ENCODE measurements around the gene ERBIN. TPM values are rescaled to one million over a fixed set of nuclear protein-coding genes. Genes with fewer than 3 reads are reported as not detected.

The ERBIN gene
- total and polyA plus RNA-seq, 2 experiments from 2014 or later = 32.9 to 117 TPM

- H3K9me3 ChIP-seq (ENCODE audit: low read depth) = no peaks in the 10 kb centered on the region
- no peaks in the 10 kb centered on the region for H3K27me3 ChIP-seq
- no peak overlapping the region for H3K4me3 ChIP-seq
- DNase-seq (ENCODE audit: low spot score) = no peak
- no peak overlapping the region for H2AFZ ChIP-seq
- H3K4me1 ChIP-seq (ENCODE audit: insufficient read depth) = no peaks in the 10 kb centered on the region
- peaks cover 95% of the 10 kb centered on the region for H3K79me2 ChIP-seq
- H3K4me2 ChIP-seq = no peak overlapping the region
- no peak overlapping the region for H3K27ac ChIP-seq
- peaks cover 3% of the 10 kb centered on the region for H3K36me3 ChIP-seq (replicated peaks; ENCODE audit: insufficient read depth, low read depth)
- TF ChIP-seq CTCF (IDR thresholded peaks at IDR 0.05; ENCODE audit: poor library complexity) (no peak), EZH2phosphoT487 (IDR thresholded peaks at IDR 0.05; ENCODE audit: low read depth, severe bottlenecking, unreplicated experiment) (no peak), EZH2 (IDR thresholded peaks at IDR 0.05; ENCODE audit: borderline replicate concordance) (no peak)
- WGBS (ENCODE audit: low lambda C conversion rate, missing lambda C conversion rate) = 100% methylated on average over 1 of the region's 1 CpG
- peaks cover 28% of the 10 kb centered on the region for H4K20me1 ChIP-seq (ENCODE audit: insufficient read depth, poor library complexity, severe bottlenecking)
- H3K9me2 ChIP-seq (replicated peaks; ENCODE audit: insufficient read depth) = no peaks in the 10 kb centered on the region
These were observed 67.9 kb downstream of the ERBIN start for GRCh38 chr5:65994117-65994786.

GRCh38 chr5:65999061-65999723 is 72.8 kb downstream of the ERBIN start:
- Histone ChIP-seq H3K9me2 (replicated peaks; ENCODE audit: insufficient read depth) (no peaks in the 10 kb centered on the region), H3K4me3 (no peak overlapping the region), H3K36me3 (replicated peaks; ENCODE audit: insufficient read depth, low read depth) (peaks cover 3% of the 10 kb centered on the region), H3K9me3 (ENCODE audit: low read depth) (no peaks in the 10 kb centered on the region), H3K4me2 (no peak overlapping the region), H3K4me1 (ENCODE audit: insufficient read depth) (no peaks in the 10 kb centered on the region), H2AFZ (no peak overlapping the region), H3K27me3 (no peaks in the 10 kb centered on the region), H3K79me2 (peaks cover 96% of the 10 kb centered on the region), H3K27ac (no peak overlapping the region), H4K20me1 (ENCODE audit: insufficient read depth, poor library complexity, severe bottlenecking) (peaks cover 57% of the 10 kb centered on the region)
- no peak for DNase-seq (ENCODE audit: low spot score)
- WGBS (ENCODE audit: low lambda C conversion rate, missing lambda C conversion rate) = 91% methylated on average over 9 of the region's 9 CpGs
- TF ChIP-seq CTCF (IDR thresholded peaks at IDR 0.05; ENCODE audit: poor library complexity) (no peak), EZH2phosphoT487 (IDR thresholded peaks at IDR 0.05; ENCODE audit: low read depth, severe bottlenecking, unreplicated experiment) (no peak), EZH2 (IDR thresholded peaks at IDR 0.05; ENCODE audit: borderline replicate concordance) (no peak)

GRCh38 chr5:66001952-66002351 is 75.6 kb downstream of the ERBIN start:
- no peak for DNase-seq (ENCODE audit: low spot score)
- H2AFZ ChIP-seq = no peak overlapping the region
- 96% methylated on average over 4 of the region's 4 CpGs for WGBS (ENCODE audit: low lambda C conversion rate, missing lambda C conversion rate)
- H3K36me3 ChIP-seq (replicated peaks; ENCODE audit: insufficient read depth, low read depth) = no peaks in the 10 kb centered on the region
- TF ChIP-seq CTCF (IDR thresholded peaks at IDR 0.05; ENCODE audit: poor library complexity) (no peak), EZH2 (IDR thresholded peaks at IDR 0.05; ENCODE audit: borderline replicate concordance) (no peak), EZH2phosphoT487 (IDR thresholded peaks at IDR 0.05; ENCODE audit: low read depth, severe bottlenecking, unreplicated experiment) (no peak)
- H3K4me3 ChIP-seq = no peak overlapping the region
- peaks cover 41% of the 10 kb centered on the region for H4K20me1 ChIP-seq (ENCODE audit: insufficient read depth, poor library complexity, severe bottlenecking)
- H3K9me2 ChIP-seq (replicated peaks; ENCODE audit: insufficient read depth) = no peaks in the 10 kb centered on the region
- no peak overlapping the region for H3K4me2 ChIP-seq
- peaks cover 83% of the 10 kb centered on the region for H3K79me2 ChIP-seq
- H3K9me3 ChIP-seq (ENCODE audit: low read depth) = no peaks in the 10 kb centered on the region
- H3K27ac ChIP-seq = no peak overlapping the region
- H3K27me3 ChIP-seq = no peaks in the 10 kb centered on the region
- H3K4me1 ChIP-seq (ENCODE audit: insufficient read depth) = no peaks in the 10 kb centered on the region

Measured in hepatocyte (in vitro differentiated cells).